Measurements from ENCODE around the gene CEBPE. TPM values are rescaled to one million over a fixed set of nuclear protein-coding genes. Genes with fewer than 3 reads are reported as not detected.

Gene CEBPE
- total and polyA plus RNA-seq, 4 donors = 0.08 to 4.4 (median 0.16) TPM; not detected in 1

- Histone ChIP-seq H3K27me3 (ENCODE audit: control insufficient read depth in 4 of 4, insufficient read depth in 4 of 4, low read length in 3 of 4) (no peaks in the 10 kb centered on the region), H3K9ac (ENCODE audit: low read depth in 1 of 2, low read length in 2 of 2) (no peak overlapping the region), H3K36me3 (ENCODE audit: control insufficient read depth in 4 of 4, insufficient read depth in 3 of 4, low read depth in 1 of 4, low read length in 3 of 4) (no peaks in the 10 kb centered on the region)
Observed at GRCh38 chr14:23127861-23128260, 8.8 kb upstream of the CEBPE start.

More at GRCh38 chr14:23127861-23128260, 8.8 kb upstream of the CEBPE start:
- Histone ChIP-seq H3K9me3 (ENCODE audit: control insufficient read depth in 4 of 4, low read length in 3 of 4) (no peaks in the 10 kb centered on the region), H3K4me1 (ENCODE audit: control insufficient read depth in 4 of 4, insufficient read depth in 4 of 4, low read length in 3 of 4) (peaks cover 0 to 4% (median 0%) of the 10 kb centered on the region in 4 donors), H3K4me3 (ENCODE audit: low read depth in 1 of 3, low read length in 3 of 3) (no peak overlapping the region), H3K27ac (ENCODE audit: low read depth in 1 of 2, low read length in 2 of 2) (no peak overlapping the region)
- DNase-seq (ENCODE audit: low spot score) = no peak
- 82% methylated on average over 3 of the region's 3 CpGs for WGBS
- TF ChIP-seq REST (IDR thresholded peaks at IDR 0.05) (no peak), MAX (IDR thresholded peaks at IDR 0.05) (no peak), RXRA (IDR thresholded peaks at IDR 0.05) (no peak), YY1 (IDR thresholded peaks at IDR 0.05) (no peak), GABPA (IDR thresholded peaks at IDR 0.05 in 1 of 2, conservative IDR thresholded peaks at IDR 0.05 in 1 of 2) (no peak), HNF4G (IDR thresholded peaks at IDR 0.05) (no peak), JUND (IDR thresholded peaks at IDR 0.05) (no peak), ZBTB33 (IDR thresholded peaks at IDR 0.05) (no peak), SP1 (IDR thresholded peaks at IDR 0.05) (no peak), HNF4A (conservative IDR thresholded peaks at IDR 0.05) (no peak), FOXA1 (IDR thresholded peaks at IDR 0.05) (no peak), CTCF (IDR thresholded peaks at IDR 0.05; ENCODE audit: low read depth, low read length, missing input control) (no peak), ATF3 (IDR thresholded peaks at IDR 0.05) (no peak), RAD21 (IDR thresholded peaks at IDR 0.05) (no peak), NR2F2 (IDR thresholded peaks at IDR 0.05) (no peak), EGR1 (IDR thresholded peaks at IDR 0.05; ENCODE audit: low read depth in 2 of 2) (no peak), FOXA2 (IDR thresholded peaks at IDR 0.05) (no peak)
